ENCODE measurements around the gene CHCHD5. TPM values are rescaled to one million over a fixed set of nuclear protein-coding genes. Genes with fewer than 3 reads are reported as not detected.

Gene CHCHD5
- total RNA-seq, 4 donors from 2014 or later: 4.3 to 30.6 (median 17.9) TPM

GRCh38 chr2:112630268-112630667 is 45.9 kb downstream of the CHCHD5 start:
- H3K9me3 ChIP-seq: no peaks in the 10 kb centered on the region
- H3K27me3 ChIP-seq: no peaks in the 10 kb centered on the region
- 54% methylated on average over 4 of the region's 4 CpGs for WGBS, 2 donors
- no peak for DNase-seq (ENCODE audit: low spot score in 2 of 2)
- no peak overlapping the region for H3K4me3 ChIP-seq
- H3K36me3 ChIP-seq: no peaks in the 10 kb centered on the region
- H3K4me1 ChIP-seq: peaks cover 0 to 33% (median 17%) of the 10 kb centered on the region in 4 donors
- no peak overlapping the region for H3K27ac ChIP-seq
- TF ChIP-seq EP300 (IDR thresholded peaks at IDR 0.05) (no peak), POLR2A (IDR thresholded peaks at IDR 0.05) (no peak)
- TF ChIP-seq, protein P1, sequence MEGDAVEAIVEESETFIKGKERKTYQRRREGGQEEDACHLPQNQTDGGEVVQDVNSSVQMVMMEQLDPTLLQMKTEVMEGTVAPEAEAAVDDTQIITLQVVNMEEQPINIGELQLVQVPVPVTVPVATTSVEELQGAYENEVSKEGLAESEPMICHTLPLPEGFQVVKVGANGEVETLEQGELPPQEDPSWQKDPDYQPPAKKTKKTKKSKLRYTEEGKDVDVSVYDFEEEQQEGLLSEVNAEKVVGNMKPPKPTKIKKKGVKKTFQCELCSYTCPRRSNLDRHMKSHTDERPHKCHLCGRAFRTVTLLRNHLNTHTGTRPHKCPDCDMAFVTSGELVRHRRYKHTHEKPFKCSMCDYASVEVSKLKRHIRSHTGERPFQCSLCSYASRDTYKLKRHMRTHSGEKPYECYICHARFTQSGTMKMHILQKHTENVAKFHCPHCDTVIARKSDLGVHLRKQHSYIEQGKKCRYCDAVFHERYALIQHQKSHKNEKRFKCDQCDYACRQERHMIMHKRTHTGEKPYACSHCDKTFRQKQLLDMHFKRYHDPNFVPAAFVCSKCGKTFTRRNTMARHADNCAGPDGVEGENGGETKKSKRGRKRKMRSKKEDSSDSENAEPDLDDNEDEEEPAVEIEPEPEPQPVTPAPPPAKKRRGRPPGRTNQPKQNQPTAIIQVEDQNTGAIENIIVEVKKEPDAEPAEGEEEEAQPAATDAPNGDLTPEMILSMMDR (IDR thresholded peaks at IDR 0.05): no peak

DNA sequence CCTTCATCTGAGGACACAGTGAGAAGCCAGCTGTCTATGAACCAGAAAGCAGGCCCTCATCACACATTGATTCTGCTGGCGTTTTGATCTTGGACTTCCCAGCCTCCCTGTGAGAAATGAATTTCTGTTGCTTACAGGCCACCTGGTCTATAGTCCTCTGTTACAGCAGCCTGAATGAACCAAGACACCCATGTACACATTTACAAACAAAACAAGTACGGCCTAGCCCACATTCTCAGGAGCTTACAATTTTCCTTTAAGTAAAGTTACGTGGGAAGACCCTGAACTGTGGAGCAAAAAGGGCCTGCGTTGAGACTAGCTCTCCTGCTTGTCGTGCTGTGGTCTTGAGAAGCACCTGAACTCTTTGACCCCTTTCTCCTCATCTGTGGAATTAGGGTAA is 49.3 kb downstream of the CHCHD5 start:
- TF ChIP-seq EP300 (IDR thresholded peaks at IDR 0.05) (no peak), POLR2A (IDR thresholded peaks at IDR 0.05) (no peak)
- TF ChIP-seq, protein P1 (IDR thresholded peaks at IDR 0.05): no peak
- 90 to 92% methylated on average over 5 of the region's 5 CpGs for WGBS, 2 donors
- H3K4me3 ChIP-seq: no peak overlapping the region
- H3K27me3 ChIP-seq: no peaks in the 10 kb centered on the region
- no peaks in the 10 kb centered on the region for H3K9me3 ChIP-seq
- no peak for DNase-seq (ENCODE audit: low spot score in 2 of 2)
- H3K27ac ChIP-seq: no peak overlapping the region
- H3K36me3 ChIP-seq: no peaks in the 10 kb centered on the region
- peaks cover 0 to 9% (median 6%) of the 10 kb centered on the region in 4 donors for H3K4me1 ChIP-seq

- Histone ChIP-seq H3K9me3 (no peaks in the 10 kb centered on the region), H3K27ac (no peak overlapping the region), H3K36me3 (no peaks in the 10 kb centered on the region), H3K4me3 (no peak overlapping the region), H3K27me3 (no peaks in the 10 kb centered on the region), H3K4me1 (peaks cover 0 to 9% (median 6%) of the 10 kb centered on the region in 4 donors)
- no peak for DNase-seq (ENCODE audit: low spot score in 2 of 2)
- TF ChIP-seq, protein P1 (IDR thresholded peaks at IDR 0.05): no peak
- TF ChIP-seq POLR2A (IDR thresholded peaks at IDR 0.05): no peak
- no peak for TF ChIP-seq EP300 (IDR thresholded peaks at IDR 0.05)
- 80 to 83% methylated on average over 16 of the region's 16 CpGs for WGBS, 2 donors
Measured at GRCh38 chr2:112634153-112634873, 49.9 kb downstream of the CHCHD5 start.

GRCh38 chr2:112634874-112635157 is 50.4 kb downstream of the CHCHD5 start:
- no peak for DNase-seq (ENCODE audit: low spot score in 2 of 2)
- H3K9me3 ChIP-seq: no peaks in the 10 kb centered on the region
- TF ChIP-seq POLR2A (IDR thresholded peaks at IDR 0.05) (no peak), EP300 (IDR thresholded peaks at IDR 0.05) (no peak)
- TF ChIP-seq, protein P1 (IDR thresholded peaks at IDR 0.05): no peak
- no peak overlapping the region for H3K4me3 ChIP-seq
- H3K27me3 ChIP-seq: no peaks in the 10 kb centered on the region
- WGBS, 2 donors: 91 to 94% methylated on average over 5 to 6 of the region's 6 CpGs
- H3K4me1 ChIP-seq: peaks cover 0 to 9% (median 6%) of the 10 kb centered on the region in 4 donors
- no peak overlapping the region for H3K27ac ChIP-seq
- H3K36me3 ChIP-seq: no peaks in the 10 kb centered on the region

DNA sequence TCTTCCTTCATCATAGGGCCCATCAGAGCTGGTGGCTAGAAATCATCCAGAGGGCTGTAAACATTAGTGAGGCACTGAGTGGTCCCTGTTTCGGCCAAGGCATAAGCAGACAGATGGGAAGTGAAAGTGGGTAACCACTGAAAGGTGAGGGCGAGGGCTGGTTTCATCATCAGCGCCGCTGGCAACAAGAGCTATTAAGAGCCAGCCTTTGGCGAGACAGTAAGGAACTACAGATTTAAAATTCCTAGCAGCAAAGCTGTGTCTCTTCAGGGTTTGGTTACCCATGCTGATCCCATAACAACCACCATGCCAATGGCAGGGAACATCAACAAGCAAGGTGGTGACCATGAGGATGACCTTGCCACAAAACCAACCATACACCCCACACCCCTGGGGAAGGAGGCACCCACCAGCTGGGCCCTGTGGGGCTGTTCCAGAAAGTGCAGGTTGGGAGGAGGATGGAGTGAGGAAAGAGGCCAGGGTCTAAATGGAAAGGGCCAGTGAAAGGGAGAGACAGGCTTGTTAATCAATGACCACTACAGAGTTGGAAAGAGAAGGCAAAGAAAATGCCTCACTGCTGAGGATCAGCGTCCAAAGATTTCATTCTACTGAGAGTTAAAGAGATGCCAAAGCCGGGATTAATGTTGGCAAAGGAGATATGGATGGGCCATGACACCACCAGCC is 52.3 kb downstream of the CHCHD5 start:
- Histone ChIP-seq H3K27ac (no peak overlapping the region), H3K4me1 (peaks cover 0 to 14% (median 2%) of the 10 kb centered on the region in 4 donors), H3K9me3 (no peaks in the 10 kb centered on the region), H3K36me3 (no peaks in the 10 kb centered on the region), H3K4me3 (no peak overlapping the region), H3K27me3 (no peaks in the 10 kb centered on the region)
- no peak for TF ChIP-seq EP300 (IDR thresholded peaks at IDR 0.05)
- TF ChIP-seq, protein P1 (IDR thresholded peaks at IDR 0.05): no peak
- TF ChIP-seq POLR2A (IDR thresholded peaks at IDR 0.05): no peak
- 79 to 84% methylated on average over 7 of the region's 7 CpGs for WGBS, 2 donors
- DNase-seq (ENCODE audit: low spot score in 2 of 2): no peak

All from tibial nerve (tissue), 4 donors.